MM.1S (cell line): ENCODE measurements around the gene CCL19.

Experiments
- DNase-seq: peaks from one replicate; pipeline ENCODE4 v3.0.0-alpha.2; 2015
- H2AFZ ChIP-seq: fragments of 300-600 bp; sonication (generic); 2 replicates; pipeline ENCODE4 v1.6.0; 2016; ENCODE audit warnings: antibody characterized with exemption, low read length
- H3F3A ChIP-seq: fragments of 300-600 bp; sonication (generic); 2 replicates; pipeline ENCODE4 v1.6.1; 2016; ENCODE audit warnings: mild to moderate bottlenecking, antibody characterized with exemption, low read length, moderate library complexity, mixed read lengths; ENCODE audit not compliant: insufficient read depth
- H3K27ac ChIP-seq: fragments of 300-600 bp; sonication (generic); 2 replicates; pipeline ENCODE4 v1.5.1; 2016; ENCODE audit warnings: mild to moderate bottlenecking, low read length
- H3K27me3 ChIP-seq: fragments of 300-600 bp; sonication (generic); replicated peaks from 2 replicates; pipeline ENCODE4 v1.6.0; 2016; ENCODE audit warnings: low read length; ENCODE audit not compliant: insufficient read depth
- H3K36me3 ChIP-seq: fragments of 300-600 bp; sonication (generic); replicated peaks from 2 replicates; pipeline ENCODE4 v1.6.1; 2016; ENCODE audit warnings: mild to moderate bottlenecking, low read length, mixed read lengths; ENCODE audit not compliant: insufficient read depth
- H3K4me1 ChIP-seq: fragments of 300-600 bp; sonication (generic); 2 replicates; pipeline ENCODE4 v1.6.1; 2016; ENCODE audit warnings: low read length, mixed read lengths
- H3K4me2 ChIP-seq: fragments of 300-600 bp; sonication (generic); 2 replicates; pipeline ENCODE4 v1.6.0; 2016; ENCODE audit warnings: low read depth, low read length
- H3K4me3 ChIP-seq: fragments of 300-600 bp; sonication (generic); 2 replicates; pipeline ENCODE4 v1.5.1; 2016; ENCODE audit warnings: low read length, mixed read lengths
- H3K79me2 ChIP-seq: fragments of 300-600 bp; sonication (generic); 2 replicates; pipeline ENCODE4 v1.6.1; 2016; ENCODE audit warnings: mixed run types, low read length, mixed read lengths
- H3K9ac ChIP-seq: fragments of 300-600 bp; sonication (generic); 2 replicates; pipeline ENCODE4 v1.6.1; 2016; ENCODE audit warnings: low read length, mixed read lengths
- H3K9me2 ChIP-seq: fragments of 300-600 bp; sonication (generic); replicated peaks from 2 replicates; pipeline ENCODE4 v1.6.1; 2016; ENCODE audit warnings: mild to moderate bottlenecking, low read length, mixed read lengths; ENCODE audit not compliant: insufficient read depth
- H3K9me3 ChIP-seq: fragments of 300-600 bp; sonication (generic); replicated peaks from 2 replicates; pipeline ENCODE4 v1.6.1; 2016; ENCODE audit warnings: mild to moderate bottlenecking, low read length, mixed read lengths; ENCODE audit not compliant: insufficient read depth
- H4K20me1 ChIP-seq: fragments of 300-600 bp; sonication (generic); 2 replicates; pipeline ENCODE4 v1.6.1; 2016; ENCODE audit warnings: mild to moderate bottlenecking, low read length, moderate library complexity, mixed read lengths; ENCODE audit not compliant: insufficient read depth
- CTCF ChIP-seq: fragments of 300-600 bp; sonication (generic); IDR thresholded peaks from 2 replicates; pipeline ENCODE4 v1.5.1; 2016; ENCODE audit warnings: antibody characterized with exemption, low read length, mixed read lengths
- EZH2 ChIP-seq: fragments of 300-600 bp; sonication (generic); optimal IDR thresholded peaks from 2 replicates; pipeline ENCODE3; 2017; ENCODE audit warnings: low read depth, mild to moderate bottlenecking, antibody characterized with exemption, low read length, mixed read lengths
- EZH2phosphoT487 ChIP-seq: fragments of 300-600 bp; sonication (generic); IDR thresholded peaks from 2 replicates; pipeline ENCODE4 v1.6.1; 2018; ENCODE audit warnings: antibody characterized with exemption, low read length

CCL19 gene

GRCh38 chr9:34655394-34655793, 35.7 kb downstream of the CCL19 start:
- H2AFZ ChIP-seq, result no peak overlapping the region
- no peaks in the 10 kb centered on the region for H3K27me3 ChIP-seq
- H3K4me1 ChIP-seq, result no peaks in the 10 kb centered on the region
- TF ChIP-seq EZH2, result no peak
- TF ChIP-seq CTCF, result no peak
- no peak for TF ChIP-seq EZH2phosphoT487
- H3K9me3 ChIP-seq, result no peaks in the 10 kb centered on the region
- H3K36me3 ChIP-seq, result no peaks in the 10 kb centered on the region
- no peak overlapping the region for H3K9ac ChIP-seq
- H3F3A ChIP-seq, result peaks cover 4% of the 10 kb centered on the region; the same call in 1 of the 2 replicates
- H3K79me2 ChIP-seq, result no peaks in the 10 kb centered on the region
- H3K9me2 ChIP-seq, result no peaks in the 10 kb centered on the region
- no peak overlapping the region for H3K27ac ChIP-seq
- no peak overlapping the region for H3K4me2 ChIP-seq
- H4K20me1 ChIP-seq, result no peaks in the 10 kb centered on the region
- no peak for DNase-seq
- H3K4me3 ChIP-seq, result no peak overlapping the region

- H3K4me2 ChIP-seq, result no peak overlapping the region
- H3K9me3 ChIP-seq, result no peaks in the 10 kb centered on the region
- no peaks in the 10 kb centered on the region for H3K27me3 ChIP-seq
- TF ChIP-seq CTCF, result no peak
- no peak overlapping the region for H2AFZ ChIP-seq
- H4K20me1 ChIP-seq, result no peaks in the 10 kb centered on the region
- no peaks in the 10 kb centered on the region for H3K4me1 ChIP-seq
- no peaks in the 10 kb centered on the region for H3K9me2 ChIP-seq
- H3K36me3 ChIP-seq, result no peaks in the 10 kb centered on the region
- peaks cover 4% of the 10 kb centered on the region; the same call in 1 of the 2 replicates for H3F3A ChIP-seq
- no peaks in the 10 kb centered on the region for H3K79me2 ChIP-seq
- no peak overlapping the region for H3K27ac ChIP-seq
- no peak for DNase-seq
- no peak overlapping the region for H3K9ac ChIP-seq
- H3K4me3 ChIP-seq, result no peak overlapping the region
Observed at GRCh38 chr9:34654323-34655051, 36.6 kb downstream of the CCL19 start.

- 0 out of 2 replicates have a peak, but pooled peaks cover 3% of the 10 kb centered on the region for H3K36me3 ChIP-seq
- TF ChIP-seq EZH2 (no peak), CTCF (no peak), EZH2phosphoT487 (no peak)
- no peak overlapping the region for H3K9ac ChIP-seq
- no peak for DNase-seq
- H3K4me3 ChIP-seq, result no peak overlapping the region
- H2AFZ ChIP-seq, result no peak overlapping the region
- H3K4me2 ChIP-seq, result peak overlapping the region; percentile 64; the same call in 1 of the 2 replicates
- H3K9me2 ChIP-seq, result no peaks in the 10 kb centered on the region
- no peak overlapping the region for H3K27ac ChIP-seq
- H3F3A ChIP-seq, result peaks cover 4% of the 10 kb centered on the region; the same call in 1 of the 2 replicates
- H3K4me1 ChIP-seq, result no peaks in the 10 kb centered on the region
- no peaks in the 10 kb centered on the region for H4K20me1 ChIP-seq
- peaks cover 7% of the 10 kb centered on the region; the same call in 1 of the 2 replicates for H3K79me2 ChIP-seq
- no peaks in the 10 kb centered on the region for H3K9me3 ChIP-seq
- H3K27me3 ChIP-seq, result no peaks in the 10 kb centered on the region
Observed at GRCh38 chr9:34653151-34654072, 37.7 kb downstream of the CCL19 start.
